HFFc6 (cell line): ENCODE results near the gene ARHGEF38. TPM values are rescaled to one million over a fixed set of nuclear protein-coding genes. Genes with fewer than 3 reads are reported as not detected.
A peak's percentile ranks its signal among the peaks of the same experiment; 100 is the strongest.

Source experiments
- DNase-seq: peaks from one replicate; pipeline ENCODE4 v3.0.0-alpha.2; 2018
- H3K27ac Mint-ChIP-seq: 2 replicates; pipeline ENCODE4 v1.8.0; 2020; ENCODE audit warnings: mild to moderate bottlenecking, mixed read lengths
- H3K27me3 Mint-ChIP-seq: 2 replicates; pipeline ENCODE4 v1.8.0; 2021; ENCODE audit warnings: mild to moderate bottlenecking, moderate library complexity, mixed read lengths; ENCODE audit not compliant: insufficient read depth
- H3K36me3 Mint-ChIP-seq: 2 replicates; pipeline ENCODE4 v1.8.0; 2021; ENCODE audit warnings: low read depth, mixed read lengths
- H3K4me1 Mint-ChIP-seq: 2 replicates; pipeline ENCODE4 v1.8.0; 2020; ENCODE audit warnings: low read depth, mixed read lengths
- H3K4me3 Mint-ChIP-seq: 2 replicates; pipeline ENCODE4 v1.8.0; 2020; ENCODE audit warnings: mild to moderate bottlenecking, moderate library complexity, mixed read lengths
- H3K9me3 Mint-ChIP-seq: 2 replicates; pipeline ENCODE4 v1.8.0; 2020; ENCODE audit warnings: mild to moderate bottlenecking, mixed read lengths
- total RNA-seq, 6 experiments: library from RNA; stranded (reverse); fragmentation: NEBNext Ultra II Directional; extraction: Animal tissue kit (Norgen Biotek cat#: 25700); gene quantifications; 2 replicates in 1 of 6; 3 replicates in 5 of 6; pipeline ENCODE4 v1.2.3, GENCODE V29; 2021
- TF ChIP-seq, protein P1 (sequence below): fragments of 200-600 bp; sonication (generic); IDR thresholded peaks from 2 replicates; pipeline ENCODE4 v1.5.0; 2021; ENCODE audit warnings: antibody characterized with exemption, mild to moderate bottlenecking

The ARHGEF38 gene
- total RNA-seq, 6 experiments from 2014 or later = not detected

DNA sequence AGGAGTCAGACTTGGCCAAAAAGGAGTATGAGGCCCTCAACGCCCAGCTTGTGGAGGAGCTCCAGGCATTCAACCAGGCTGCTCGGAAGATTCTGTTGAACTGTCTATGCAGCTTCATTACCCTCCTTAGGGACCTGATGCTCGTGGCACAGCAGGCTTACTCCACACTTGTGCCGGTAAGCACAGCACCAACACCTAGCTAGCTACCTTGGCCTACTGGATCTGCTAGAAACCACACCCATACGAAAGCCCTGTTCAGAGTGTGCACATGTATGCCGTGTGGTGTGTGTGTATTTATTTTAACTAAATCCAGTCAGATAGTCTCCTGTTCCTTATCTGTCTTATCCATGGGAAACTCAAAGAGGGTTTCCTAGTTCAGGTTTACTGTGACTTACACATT, 106.8 kb downstream of the ARHGEF38 start:
- TF ChIP-seq, protein P1, sequence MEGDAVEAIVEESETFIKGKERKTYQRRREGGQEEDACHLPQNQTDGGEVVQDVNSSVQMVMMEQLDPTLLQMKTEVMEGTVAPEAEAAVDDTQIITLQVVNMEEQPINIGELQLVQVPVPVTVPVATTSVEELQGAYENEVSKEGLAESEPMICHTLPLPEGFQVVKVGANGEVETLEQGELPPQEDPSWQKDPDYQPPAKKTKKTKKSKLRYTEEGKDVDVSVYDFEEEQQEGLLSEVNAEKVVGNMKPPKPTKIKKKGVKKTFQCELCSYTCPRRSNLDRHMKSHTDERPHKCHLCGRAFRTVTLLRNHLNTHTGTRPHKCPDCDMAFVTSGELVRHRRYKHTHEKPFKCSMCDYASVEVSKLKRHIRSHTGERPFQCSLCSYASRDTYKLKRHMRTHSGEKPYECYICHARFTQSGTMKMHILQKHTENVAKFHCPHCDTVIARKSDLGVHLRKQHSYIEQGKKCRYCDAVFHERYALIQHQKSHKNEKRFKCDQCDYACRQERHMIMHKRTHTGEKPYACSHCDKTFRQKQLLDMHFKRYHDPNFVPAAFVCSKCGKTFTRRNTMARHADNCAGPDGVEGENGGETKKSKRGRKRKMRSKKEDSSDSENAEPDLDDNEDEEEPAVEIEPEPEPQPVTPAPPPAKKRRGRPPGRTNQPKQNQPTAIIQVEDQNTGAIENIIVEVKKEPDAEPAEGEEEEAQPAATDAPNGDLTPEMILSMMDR = no peak
- H3K9me3 Mint-ChIP-seq = no peaks in the 10 kb centered on the region
- no peak overlapping the region for H3K27ac Mint-ChIP-seq
- no peak for DNase-seq
- H3K4me1 Mint-ChIP-seq = no peaks in the 10 kb centered on the region
- H3K36me3 Mint-ChIP-seq = no peaks in the 10 kb centered on the region
- no peaks in the 10 kb centered on the region; the same call in 1 of the 2 replicates for H3K27me3 Mint-ChIP-seq
- no peak overlapping the region for H3K4me3 Mint-ChIP-seq

DNA sequence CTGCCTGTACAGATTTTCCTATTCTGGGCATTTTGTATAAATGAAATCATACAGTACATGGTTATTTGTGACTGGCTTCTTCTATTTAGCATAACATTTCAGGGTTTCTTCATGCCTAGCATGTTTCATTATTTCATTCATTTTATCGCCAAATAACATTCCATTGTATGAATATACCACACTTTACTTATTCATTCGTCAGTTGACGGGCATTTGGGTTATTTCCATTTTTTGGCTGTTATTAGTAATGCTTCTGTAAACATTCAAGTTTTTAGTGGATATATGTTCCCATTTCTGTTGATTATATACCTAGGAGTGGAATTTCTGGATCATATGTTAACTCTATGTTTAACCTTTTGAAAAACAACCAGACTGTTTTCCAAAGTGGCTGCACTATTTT, 108.6 kb downstream of the ARHGEF38 start:
- TF ChIP-seq, protein P1 = no peak
- Mint-ChIP-seq H3K27ac (no peak overlapping the region), H3K27me3 (no peaks in the 10 kb centered on the region; the same call in 1 of the 2 replicates), H3K36me3 (no peaks in the 10 kb centered on the region), H3K4me3 (no peak overlapping the region), H3K9me3 (no peaks in the 10 kb centered on the region), H3K4me1 (no peaks in the 10 kb centered on the region)
- no peak for DNase-seq

DNA sequence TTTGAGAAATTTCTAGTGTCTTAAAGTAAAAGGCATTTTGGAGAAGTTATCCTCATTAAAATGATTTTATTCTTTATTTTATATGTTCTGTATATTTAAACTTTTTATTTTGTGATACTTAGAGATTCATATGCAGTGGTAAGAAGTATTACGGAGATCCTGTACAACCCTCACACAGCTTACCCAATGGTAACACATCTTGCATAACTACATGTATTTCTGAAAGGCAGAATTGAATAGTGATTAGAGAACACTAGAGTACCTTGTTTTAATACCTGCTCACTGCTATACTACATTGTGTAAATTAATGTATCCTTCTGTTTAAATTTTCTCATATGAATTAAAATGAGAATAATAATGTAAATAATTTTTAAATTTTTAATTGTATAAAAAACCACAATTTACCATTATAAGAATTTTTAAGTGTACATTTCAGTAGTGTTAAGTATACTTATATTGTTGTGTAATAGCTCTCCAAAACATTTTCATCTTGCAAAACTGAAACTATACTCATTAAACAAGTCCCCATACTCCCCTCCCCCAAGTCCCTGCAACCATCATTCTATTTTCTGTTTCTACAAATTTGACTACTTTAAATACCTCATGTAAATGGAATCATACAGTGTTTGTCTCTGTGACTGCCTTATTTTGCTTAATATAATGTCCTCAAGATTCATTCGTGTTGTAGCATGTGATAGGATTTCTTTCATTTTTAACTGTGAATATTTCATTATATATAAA, 110.7 kb downstream of the ARHGEF38 start:
- Mint-ChIP-seq H3K9me3 (no peaks in the 10 kb centered on the region), H3K4me3 (no peak overlapping the region), H3K27me3 (no peaks in the 10 kb centered on the region; the same call in 1 of the 2 replicates), H3K4me1 (no peaks in the 10 kb centered on the region), H3K36me3 (no peaks in the 10 kb centered on the region), H3K27ac (no peak overlapping the region)
- TF ChIP-seq, protein P1 = no peak
- DNase-seq = no peak

GRCh38 chr4:105666693-105667092, 114.3 kb downstream of the ARHGEF38 start:
- DNase-seq = peak; percentile 25
- no peaks in the 10 kb centered on the region; the same call in 1 of the 2 replicates for H3K27me3 Mint-ChIP-seq

GRCh38 chr4:105670684-105671083, 118.3 kb downstream of the ARHGEF38 start:
- Mint-ChIP-seq H3K4me3 (no peak overlapping the region), H3K27me3 (peaks cover 6% of the 10 kb centered on the region; the same call in 1 of the 2 replicates), H3K9me3 (no peaks in the 10 kb centered on the region), H3K36me3 (no peaks in the 10 kb centered on the region), H3K4me1 (no peaks in the 10 kb centered on the region), H3K27ac (no peak overlapping the region)
- no peak for DNase-seq
- TF ChIP-seq, protein P1 = no peak

More at GRCh38 chr4:105666693-105667092, 114.3 kb downstream of the ARHGEF38 start:
- H3K4me1 Mint-ChIP-seq = no peaks in the 10 kb centered on the region
- no peaks in the 10 kb centered on the region for H3K36me3 Mint-ChIP-seq
- H3K27ac Mint-ChIP-seq = no peak overlapping the region
- TF ChIP-seq, protein P1 = peak; percentile 35; the same call in 1 of the 2 replicates
- H3K4me3 Mint-ChIP-seq = no peak overlapping the region
- no peaks in the 10 kb centered on the region for H3K9me3 Mint-ChIP-seq
